NCI-H446 treated with DMSO at 0.1 percent for 48 hours (cell line): ENCODE results near the gene SKP1.

Experiments
- DNase-seq: peaks from one replicate; lab custom pipeline; 2025; lab: John Stamatoyannopoulos, UW

SKP1 gene

GRCh38 chr5:134143944-134144941 lies 32.5 kb downstream of the SKP1 start:
- no peak for DNase-seq

- DNase-seq = no peak
Measured at GRCh38 chr5:134143431-134143830, 33.3 kb downstream of the SKP1 start.

GRCh38 chr5:134142806-134143205 lies 33.9 kb downstream of the SKP1 start:
- no peak for DNase-seq

- DNase-seq = no peak
Measured at GRCh38 chr5:134142052-134142451, 34.7 kb downstream of the SKP1 start.

- DNase-seq = no peak
Measured at GRCh38 chr5:134141331-134142050, 35.3 kb downstream of the SKP1 start.

- peak; percentile 6 for DNase-seq
Measured at GRCh38 chr5:134140530-134141201, 36.1 kb downstream of the SKP1 start.

GRCh38 chr5:134139891-134140469 lies 36.8 kb downstream of the SKP1 start:
- DNase-seq = no peak

- DNase-seq = no peak
Measured at GRCh38 chr5:134139377-134139851, 37.3 kb downstream of the SKP1 start.

GRCh38 chr5:134138416-134139376 lies 38.1 kb downstream of the SKP1 start:
- no peak for DNase-seq

GRCh38 chr5:134136771-134137170 lies 40.0 kb downstream of the SKP1 start:
- no peak for DNase-seq

- DNase-seq = no peak
Measured at GRCh38 chr5:134136221-134136631, 40.5 kb downstream of the SKP1 start.

GRCh38 chr5:134135091-134135655 lies 41.6 kb downstream of the SKP1 start:
- no peak for DNase-seq

GRCh38 chr5:134133995-134134541 lies 42.7 kb downstream of the SKP1 start:
- no peak for DNase-seq

GRCh38 chr5:134133188-134133994 lies 43.4 kb downstream of the SKP1 start:
- DNase-seq = no peak

GRCh38 chr5:134132372-134133187 lies 44.2 kb downstream of the SKP1 start:
- no peak for DNase-seq

GRCh38 chr5:134131578-134132350 lies 45.0 kb downstream of the SKP1 start:
- no peak for DNase-seq

GRCh38 chr5:134131165-134131564 lies 45.6 kb downstream of the SKP1 start:
- DNase-seq = no peak
